ENCODE measurements around the gene DDX28. TPM values are rescaled to one million over a fixed set of nuclear protein-coding genes. Genes with fewer than 3 reads are reported as not detected.

DDX28 gene
- total and polyA plus RNA-seq, 10 of the 15 experiments (the other 5 are each of a cell fraction or from before 2014, with no cell fraction given), result 3.6 to 40.4 (median 20.0) TPM

GRCh38 chr16:67996666-67997065, 26.4 kb downstream of the DDX28 start:
- no peak for FAIRE-seq
- H3K36me3 ChIP-seq (ENCODE audit: control insufficient read depth in 2 of 2, insufficient read depth in 2 of 2, low read length in 1 of 2), result no peaks in the 10 kb centered on the region
- BruUV-seq (replicated peaks), result no TSS peak
- no peak overlapping the region for H3K4me2 ChIP-seq (ENCODE audit: control insufficient read depth, insufficient read depth)
- H3K9ac ChIP-seq (ENCODE audit: control insufficient read depth, insufficient read depth, low read length), result no peak overlapping the region
- H3K27me3 ChIP-seq (replicated peaks in 1 of 2; ENCODE audit: control insufficient read depth in 2 of 2, insufficient read depth in 2 of 2, low read length in 1 of 2), result no peaks in the 10 kb centered on the region
- H4K20me1 ChIP-seq (ENCODE audit: control insufficient read depth, insufficient read depth), result no peaks in the 10 kb centered on the region
- H3K4me3 ChIP-seq, result no peak overlapping the region
- SMC1A ChIA-PET (ENCODE audit: uncharacterized antibody, unreplicated experiment), result no interaction called here
- no peaks in the 10 kb centered on the region for H3K79me2 ChIP-seq (ENCODE audit: control insufficient read depth, insufficient read depth, low read length)
- CTCF ChIA-PET, result interaction anchor here (1.2 to 1.4 kb wide), 3 partner anchors 25 to 113 kb away, joined by 3 to 4 read pairs (median 3); no protein-coding TSS in a partner anchor
- 78% methylated on average over 5 of the region's 5 CpGs for whole genome bisulfite sequencing (ENCODE audit: insufficient coverage, insufficient replicate concordance, low lambda C conversion rate, missing lambda C conversion rate)
- H2AFZ ChIP-seq (ENCODE audit: control insufficient read depth, low read depth, low read length), result no peak overlapping the region
- intact Hi-C loops (cut with micrococcal nuclease; ENCODE audit: unreplicated experiment), result no loop called here
- in situ Hi-C loops (cut with MboI), result no loop called here
- no peak for TF ChIP-seq GATAD2B (conservative IDR thresholded peaks at IDR 0.05; ENCODE audit: low read depth)
- no peak for DNase-seq (ENCODE audit: low read depth, low spot score)
- no peak overlapping the region for H3K27ac ChIP-seq (ENCODE audit: control insufficient read depth, insufficient read depth)
- POLR2A ChIA-PET, result interaction anchor here (0.7 kb wide), 1 partner anchor 1697 kb away, joined by 4 read pairs; no protein-coding TSS in a partner anchor
- ATAC-seq, result no peak
- peaks cover 40% of the 10 kb centered on the region for H3K4me1 ChIP-seq (ENCODE audit: control insufficient read depth, insufficient read depth, low read length)
- RAD21 ChIA-PET (ENCODE audit: unreplicated experiment), result no interaction called here
- H3K9me3 ChIP-seq (replicated peaks; ENCODE audit: control insufficient read depth, insufficient read depth, low read length), result no peaks in the 10 kb centered on the region

DNA sequence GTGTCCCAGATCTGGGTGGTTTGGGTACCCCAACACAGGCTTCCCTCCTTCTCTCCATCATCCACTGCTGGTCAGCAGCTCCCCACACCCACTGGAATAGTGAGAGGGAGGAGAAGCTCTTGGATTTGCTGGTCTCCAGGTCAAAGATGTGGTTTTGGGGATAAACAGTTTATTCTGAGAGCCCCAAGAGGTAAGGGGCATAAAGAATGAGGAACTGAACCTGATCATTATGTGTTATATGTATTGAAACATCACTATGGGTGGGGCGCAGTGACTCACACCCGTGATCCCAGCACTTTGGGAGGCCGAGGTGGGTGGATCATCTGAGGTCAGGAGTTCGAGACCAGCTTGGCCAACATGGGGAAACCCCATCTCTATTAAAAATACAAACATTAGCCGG, 27.6 kb downstream of the DDX28 start:
- ChIA-PET CTCF (interaction anchor here (0.6 to 2.3 kb wide), 10 partner anchors 9 to 277 kb away, joined by 3 to 11 read pairs (median 4); no protein-coding TSS in a partner anchor), POLR2A (interaction anchor here (0.5 to 0.8 kb wide), 2 partner anchors 9 to 55 kb away, joined by 3 to 6 read pairs; no protein-coding TSS in a partner anchor), SMC1A (ENCODE audit: uncharacterized antibody, unreplicated experiment) (interaction anchor here (0.7 to 1.7 kb wide), 3 partner anchors 11 to 112 kb away, joined by 3 to 5 read pairs (median 3); partner anchors contain the start of gene DPEP2NB), RAD21 (ENCODE audit: unreplicated experiment) (interaction anchor here (0.9 kb wide), 1 partner anchor 10 kb away, joined by 3 read pairs; no protein-coding TSS in a partner anchor)
- no peaks in the 10 kb centered on the region for H3K27me3 ChIP-seq (replicated peaks in 1 of 2; ENCODE audit: control insufficient read depth in 2 of 2, insufficient read depth in 2 of 2, low read length in 1 of 2)
- no peaks in the 10 kb centered on the region for H4K20me1 ChIP-seq (ENCODE audit: control insufficient read depth, insufficient read depth)
- H3K4me2 ChIP-seq (ENCODE audit: control insufficient read depth, insufficient read depth), result 0 out of 2 replicates have a peak overlapping the region, but pooled peaks have one; percentile 7
- no peak overlapping the region for H3K9ac ChIP-seq (ENCODE audit: control insufficient read depth, insufficient read depth, low read length)
- ATAC-seq (peak; percentile 19), DNase-seq (ENCODE audit: low read depth, low spot score) (no peak), FAIRE-seq (no peak)
- H3K9me3 ChIP-seq (replicated peaks; ENCODE audit: control insufficient read depth, insufficient read depth, low read length), result no peaks in the 10 kb centered on the region
- no TSS peak for BruUV-seq (replicated peaks)
- intact Hi-C loops (cut with micrococcal nuclease; ENCODE audit: unreplicated experiment) (no loop called here), in situ Hi-C loops (cut with MboI) (no loop called here)
- no peak overlapping the region for H3K4me3 ChIP-seq
- WGBS (ENCODE audit: insufficient coverage, insufficient replicate concordance, low lambda C conversion rate, missing lambda C conversion rate), result 9% methylated on average over 5 of the region's 5 CpGs
- no peak overlapping the region for H2AFZ ChIP-seq (ENCODE audit: control insufficient read depth, low read depth, low read length)
- no peak overlapping the region for H3K27ac ChIP-seq (ENCODE audit: control insufficient read depth, insufficient read depth)
- no peaks in the 10 kb centered on the region for H3K79me2 ChIP-seq (ENCODE audit: control insufficient read depth, insufficient read depth, low read length)
- H3K4me1 ChIP-seq (ENCODE audit: control insufficient read depth, insufficient read depth, low read length), result peaks cover 45% of the 10 kb centered on the region
- H3K36me3 ChIP-seq (ENCODE audit: control insufficient read depth in 2 of 2, insufficient read depth in 2 of 2, low read length in 1 of 2), result no peaks in the 10 kb centered on the region
- TF ChIP-seq CEBPB (IDR thresholded peaks at IDR 0.05; ENCODE audit: borderline replicate concordance in 1 of 2, low read depth in 2 of 2, low read length in 2 of 2) (no peak), ZSCAN29 (IDR thresholded peaks at IDR 0.05) (no peak), POLR2AphosphoS5 (IDR thresholded peaks at IDR 0.05; ENCODE audit: low read length) (no peak), NFYB (IDR thresholded peaks at IDR 0.05; ENCODE audit: insufficient read depth, low read depth, low read length) (no peak), POLR2AphosphoS2 (IDR thresholded peaks at IDR 0.05; ENCODE audit: low read depth, low read length) (no peak), NFIC (IDR thresholded peaks at IDR 0.05; ENCODE audit: low read depth, low read length) (no peak), RCOR1 (conservative IDR thresholded peaks at IDR 0.05; ENCODE audit: low read depth, low read length) (no peak), RB1 (IDR thresholded peaks at IDR 0.05; ENCODE audit: borderline replicate concordance) (no peak), NRF1 (conservative IDR thresholded peaks at IDR 0.05; ENCODE audit: low read depth, low read length) (no peak), TCF12 (IDR thresholded peaks at IDR 0.05; ENCODE audit: low read depth, low read length) (no peak), SUPT20H (IDR thresholded peaks at IDR 0.05; ENCODE audit: borderline replicate concordance, control insufficient read depth, low read depth, low read length) (no peak), ZNF274 (IDR thresholded peaks at IDR 0.05; ENCODE audit: insufficient read depth, insufficient read length) (no peak), SIN3A (IDR thresholded peaks at IDR 0.05; ENCODE audit: low read depth, low read length) (no peak), NR2F1 (conservative IDR thresholded peaks at IDR 0.05) (peak; percentile 37; the same call in 1 of the 2 replicates), MEF2A (IDR thresholded peaks at IDR 0.05; ENCODE audit: insufficient read depth, low read depth, low read length) (no peak), ZNF207 (IDR thresholded peaks at IDR 0.05; ENCODE audit: borderline replicate concordance) (no peak), SPI1 (IDR thresholded peaks at IDR 0.05; ENCODE audit: borderline replicate concordance, insufficient read depth, low read depth, low read length) (peak; percentile 91), IKZF2 (IDR thresholded peaks at IDR 0.05) (peak; percentile 60 to 67), ZNF384 (IDR thresholded peaks at IDR 0.05; ENCODE audit: borderline replicate concordance, low read depth, low read length) (no peak), DPF2 (IDR thresholded peaks at IDR 0.05) (peak; percentile 35; the same call in 1 of the 2 replicates)

Data from GM12878 (cell line).